ENCODE measurements around the gene SMOC2. TPM values are rescaled to one million over a fixed set of nuclear protein-coding genes. Genes with fewer than 3 reads are reported as not detected.

The SMOC2 gene
- total RNA-seq, 1 experiment from 2014 or later: 2.1 TPM

- H2BK5ac ChIP-seq (ENCODE audit: insufficient read length, low read length): no peak overlapping the region
- no peak overlapping the region for H4K8ac ChIP-seq (replicated peaks; ENCODE audit: insufficient read length, low read depth, low read length)
- no peak overlapping the region for H3K4me2 ChIP-seq (ENCODE audit: insufficient read depth, insufficient read length, low read length)
- no peak overlapping the region for H3K4ac ChIP-seq (ENCODE audit: low read depth, low read length)
- no peaks in the 10 kb centered on the region for H3K79me2 ChIP-seq (ENCODE audit: insufficient read depth, low read length)
- no peak overlapping the region for H3K23ac ChIP-seq (ENCODE audit: insufficient read length, low read depth, low read length)
- no peak overlapping the region for H3T11ph ChIP-seq (ENCODE audit: low read length)
- no peak overlapping the region for H2BK120ac ChIP-seq (ENCODE audit: low read depth, low read length, poor library complexity, severe bottlenecking)
- H2AK5ac ChIP-seq (ENCODE audit: insufficient read length, low read length): no peak overlapping the region
- no peak overlapping the region for H2AFZ ChIP-seq (ENCODE audit: low read length)
- no peak overlapping the region for H2BK12ac ChIP-seq (ENCODE audit: insufficient read length, low read depth, low read length)
- no peak overlapping the region for H3K9ac ChIP-seq (ENCODE audit: extremely low read depth, insufficient read length, low read length)
- no peak overlapping the region for H3K56ac ChIP-seq (ENCODE audit: insufficient read length, low read depth, low read length)
- Mint-ChIP-seq H3K27me3 (ENCODE audit: low read depth) (peaks cover 3% of the 10 kb centered on the region; the same call in 1 of the 2 replicates), H3K27ac (peak overlapping the region in 1 of 3 experiments; percentile 62; a peak in 2 of 7 replicates), H3K9me3 (no peaks in the 10 kb centered on the region; a peak in 1 of 5 replicates), H3K4me1 (peaks cover 25 to 40% of the 10 kb centered on the region in 2 experiments), H3K4me3 (no peak overlapping the region), H3K36me3 (ENCODE audit: insufficient read depth in 1 of 3, low read depth in 3 of 3) (no peaks in the 10 kb centered on the region; a peak in 1 of 7 replicates)
- H3K4me1 ChIP-seq (ENCODE audit: insufficient read depth, low read length): peaks cover 2% of the 10 kb centered on the region; the same call in 1 of the 2 replicates
- no peak overlapping the region for H4K91ac ChIP-seq (ENCODE audit: insufficient read length, low read depth, low read length)
- no peak overlapping the region for H3K18ac ChIP-seq (ENCODE audit: insufficient read length, low read depth, low read length)
- no peak overlapping the region for H3K14ac ChIP-seq (ENCODE audit: insufficient read depth, low read length)
- no peaks in the 10 kb centered on the region for H3K27me3 ChIP-seq (ENCODE audit: insufficient read depth, low read length)
- no peak overlapping the region for H4K5ac ChIP-seq (ENCODE audit: insufficient read length, low read depth, low read length)
- H3K79me1 ChIP-seq (ENCODE audit: insufficient read depth, low read depth, low read length, poor library complexity, severe bottlenecking): no peaks in the 10 kb centered on the region
- no peak overlapping the region for H3K27ac ChIP-seq (ENCODE audit: insufficient read length, low read depth, low read length)
- H4K20me1 ChIP-seq (ENCODE audit: control insufficient read depth, insufficient read depth, insufficient read length): peaks cover 2% of the 10 kb centered on the region
- H3K23me2 ChIP-seq (ENCODE audit: insufficient read length, low read depth, low read length, poor library complexity, severe bottlenecking): no peaks in the 10 kb centered on the region
- H3K9me3 ChIP-seq (ENCODE audit: control insufficient read depth, low read depth, low read length): no peaks in the 10 kb centered on the region
- no peak overlapping the region for H2BK20ac ChIP-seq (ENCODE audit: low read depth, low read length, poor library complexity, severe bottlenecking)
- WGBS (ENCODE audit: extremely low coverage, insufficient read length, low lambda C conversion rate): no CpG with 5 or more reads among the region's 22 CpGs
- DNase-seq: no peak
- TF ChIP-seq CTCF (conservative IDR thresholded peaks at IDR 0.05): no peak
- H2BK15ac ChIP-seq (ENCODE audit: low read depth, low read length): no peak overlapping the region
Observed at GRCh38 chr6:168535711-168536110, 94.7 kb downstream of the SMOC2 start.
